WTC11 (cell line): ENCODE data around the gene TRAF3IP1. TPM values are rescaled to one million over a fixed set of nuclear protein-coding genes. Genes with fewer than 3 reads are reported as not detected.
"Not testable (repeated sequence)": the region's sequence is repeated elsewhere in the genome, so short reads cannot be mapped to it uniquely, and the experiment has no call there.

Source experiments
- ATAC-seq: fragments of 200-7000 bp; cut with Tn5 transposase; 2 replicates; pipeline ENCODE4 v1.10.0; 2021; ENCODE audit warnings: mild to moderate bottlenecking, moderate library complexity
- CTCF ChIA-PET: fragments of 300-600 bp; sonication (Branson Sonifier 250); formaldehyde crosslinking; loops from one replicate; lab custom pipeline; 2021; ENCODE audit warnings: antibody characterized with exemption; lab: Charles Lee
- POLR2A ChIA-PET: fragments of 350-600 bp; sonication (Branson Sonifier 250); formaldehyde crosslinking; loops from one replicate; lab custom pipeline; 2021; ENCODE audit warnings: antibody characterized with exemption; lab: Charles Lee
- DNase-seq: peaks from one replicate; pipeline ENCODE4 v3.0.0; 2021; ENCODE audit warnings: low spot score
- H3K27ac Mint-ChIP-seq: 2 replicates; pipeline ENCODE4 v1.8.0; 2021; ENCODE audit warnings: mixed read lengths
- H3K27me3 Mint-ChIP-seq: 2 replicates; pipeline ENCODE4 v1.8.0; 2021; ENCODE audit warnings: low read depth, mild to moderate bottlenecking, moderate library complexity, mixed read lengths
- H3K36me3 Mint-ChIP-seq: 2 replicates; pipeline ENCODE4 v1.8.0; 2021; ENCODE audit warnings: mixed read lengths
- H3K4me1 Mint-ChIP-seq: 2 replicates; pipeline ENCODE4 v1.8.0; 2022; ENCODE audit warnings: mixed read lengths
- H3K4me3 Mint-ChIP-seq: 2 replicates; pipeline ENCODE4 v1.8.0; 2021; ENCODE audit warnings: mild to moderate bottlenecking, moderate library complexity, mixed read lengths
- H3K9me3 Mint-ChIP-seq: 2 replicates; pipeline ENCODE4 v1.8.0; 2021; ENCODE audit warnings: mixed read lengths
- CREB1 ChIP-seq: sonication (generic); formaldehyde crosslinking; IDR thresholded peaks from 2 replicates; pipeline ENCODE4 v1.8.0; 2023; ENCODE audit warnings: mild to moderate bottlenecking, missing genetic modification reagents
- ESRRA ChIP-seq: sonication (generic); formaldehyde crosslinking; IDR thresholded peaks from 2 replicates; pipeline ENCODE4 v1.8.1; 2022; ENCODE audit warnings: mild to moderate bottlenecking, missing genetic modification reagents, borderline replicate concordance
- NR1H2 ChIP-seq: sonication (generic); formaldehyde crosslinking; IDR thresholded peaks from 2 replicates; pipeline ENCODE4 v1.9.0; 2021; ENCODE audit warnings: mild to moderate bottlenecking, moderate library complexity, missing genetic modification reagents
- OVOL2 ChIP-seq: fragments of 250-450 bp; sonication (Bioruptor Pico); IDR thresholded peaks from 2 replicates; pipeline ENCODE4 v1.9.0; 2021; ENCODE audit warnings: mild to moderate bottlenecking, borderline replicate concordance
- PRRX2 ChIP-seq: fragments of 250-450 bp; sonication (Bioruptor Pico); IDR thresholded peaks from 2 replicates; pipeline ENCODE4 v1.8.0; 2021; ENCODE audit warnings: mild to moderate bottlenecking
- RORB ChIP-seq: fragments of 250-450 bp; sonication (Bioruptor Pico); IDR thresholded peaks from 2 replicates; pipeline ENCODE4 v1.9.0; 2021; ENCODE audit warnings: mild to moderate bottlenecking
- SMAD4 ChIP-seq: sonication (generic); formaldehyde crosslinking; IDR thresholded peaks from 2 replicates; pipeline ENCODE4 v1.8.0; 2022; ENCODE audit warnings: mild to moderate bottlenecking, missing genetic modification reagents
- TCF7 ChIP-seq: sonication (generic); formaldehyde crosslinking; IDR thresholded peaks from 2 replicates; pipeline ENCODE4 v1.8.0; 2022; ENCODE audit warnings: mild to moderate bottlenecking, low read depth, missing genetic modification reagents, moderate library complexity
- TEAD4 ChIP-seq: sonication (generic); formaldehyde crosslinking; IDR thresholded peaks from 2 replicates; pipeline ENCODE4 v1.8.0; 2022; ENCODE audit warnings: mild to moderate bottlenecking, missing genetic modification reagents
- TP53 ChIP-seq: sonication (generic); formaldehyde crosslinking; IDR thresholded peaks from 2 replicates; pipeline ENCODE4 v1.8.1; 2023; ENCODE audit warnings: mild to moderate bottlenecking, missing genetic modification reagents
- ZNF671 ChIP-seq: fragments of 250-450 bp; sonication (Bioruptor Pico); IDR thresholded peaks from 2 replicates; pipeline ENCODE4 v1.8.0; 2021; ENCODE audit warnings: mild to moderate bottlenecking
- total RNA-seq: library from RNA; stranded (reverse); gene quantifications from 3 replicates; pipeline ENCODE4 v1.2.3, GENCODE V29; 2021
- TF ChIP-seq, protein P1 (sequence below): sonication (generic); formaldehyde crosslinking; IDR thresholded peaks from 2 replicates; pipeline ENCODE4 v1.8.1; 2022; ENCODE audit warnings: mild to moderate bottlenecking, moderate library complexity, missing genetic modification reagents
- TF ChIP-seq, protein P2 (sequence below): fragments of 250-450 bp; sonication (Bioruptor Pico); IDR thresholded peaks from 2 replicates; pipeline ENCODE4 v1.9.0; 2021; ENCODE audit warnings: moderate library complexity, mild to moderate bottlenecking, inconsistent platforms, borderline replicate concordance
- TF ChIP-seq, protein P3 (sequence below): fragments of 250-450 bp; sonication (Bioruptor Pico); IDR thresholded peaks from 2 replicates; pipeline ENCODE4 v1.9.0; 2021; ENCODE audit warnings: mild to moderate bottlenecking
- TF ChIP-seq, protein P4 (sequence below): sonication (generic); formaldehyde crosslinking; IDR thresholded peaks from 2 replicates; pipeline ENCODE4 v1.8.1; 2022; ENCODE audit warnings: low read depth, missing genetic modification reagents, borderline replicate concordance
- TF ChIP-seq, protein P5 (sequence below): sonication (generic); formaldehyde crosslinking; IDR thresholded peaks from 2 replicates; pipeline ENCODE4 v1.8.0; 2023; ENCODE audit warnings: missing genetic modification reagents, mild to moderate bottlenecking, borderline replicate concordance
- TF ChIP-seq, protein P6 (sequence below): sonication (generic); formaldehyde crosslinking; IDR thresholded peaks from 2 replicates; pipeline ENCODE4 v1.8.0; 2022; ENCODE audit warnings: missing genetic modification reagents

TRAF3IP1 gene
- total RNA-seq, 1 experiment from 2014 or later: 18.7 TPM

DNA sequence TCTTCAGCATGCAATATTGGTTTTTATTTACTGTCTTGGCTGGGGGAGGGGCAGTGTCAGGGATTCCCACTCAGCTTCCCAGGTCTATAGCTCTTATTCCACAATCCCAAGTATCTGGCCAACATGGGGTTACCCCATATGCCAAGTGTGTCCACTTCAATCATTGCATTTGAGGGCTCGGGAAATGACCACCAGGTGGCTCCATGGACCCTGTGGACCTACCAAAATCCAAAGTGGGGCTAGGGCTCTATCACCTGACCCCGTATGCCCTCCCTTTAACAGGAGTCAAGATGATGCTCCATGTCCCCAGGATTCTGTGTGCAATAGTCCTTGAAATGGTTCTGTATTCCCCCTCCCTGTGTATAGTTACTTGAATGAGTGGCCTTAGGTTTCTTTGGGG lies 12.1 kb upstream of the TRAF3IP1 start:
- peak; percentile 49 for DNase-seq
- no peaks in the 10 kb centered on the region for H3K36me3 Mint-ChIP-seq
- H3K27me3 Mint-ChIP-seq: no peaks in the 10 kb centered on the region
- POLR2A ChIA-PET: no interaction called here
- CTCF ChIA-PET: interaction anchor here (1.2 to 1.6 kb wide), 3 partner anchors 10 to 45 kb away, joined by 3 to 5 read pairs (median 3); partner anchors contain the start of gene PER2
- H3K9me3 Mint-ChIP-seq: no peaks in the 10 kb centered on the region
- TF ChIP-seq, protein P1, sequence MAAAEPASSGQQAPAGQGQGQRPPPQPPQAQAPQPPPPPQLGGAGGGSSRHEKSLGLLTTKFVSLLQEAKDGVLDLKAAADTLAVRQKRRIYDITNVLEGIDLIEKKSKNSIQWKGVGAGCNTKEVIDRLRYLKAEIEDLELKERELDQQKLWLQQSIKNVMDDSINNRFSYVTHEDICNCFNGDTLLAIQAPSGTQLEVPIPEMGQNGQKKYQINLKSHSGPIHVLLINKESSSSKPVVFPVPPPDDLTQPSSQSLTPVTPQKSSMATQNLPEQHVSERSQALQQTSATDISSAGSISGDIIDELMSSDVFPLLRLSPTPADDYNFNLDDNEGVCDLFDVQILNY (CRISPR knock-in tag): no peak
- TF ChIP-seq, protein P2, sequence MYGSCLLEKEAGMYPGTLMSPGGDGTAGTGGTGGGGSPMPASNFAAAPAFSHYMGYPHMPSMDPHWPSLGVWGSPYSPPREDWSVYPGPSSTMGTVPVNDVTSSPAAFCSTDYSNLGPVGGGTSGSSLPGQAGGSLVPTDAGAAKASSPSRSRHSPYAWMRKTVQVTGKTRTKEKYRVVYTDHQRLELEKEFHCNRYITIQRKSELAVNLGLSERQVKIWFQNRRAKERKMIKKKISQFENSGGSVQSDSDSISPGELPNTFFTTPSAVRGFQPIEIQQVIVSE (CRISPR knock-in tag): no peak
- TF ChIP-seq PRRX2 (CRISPR knock-in tag): no peak
- TF ChIP-seq TEAD4: no peak
- TF ChIP-seq ZNF671: no peak
- ATAC-seq: peak; percentile 64
- H3K4me1 Mint-ChIP-seq: no peaks in the 10 kb centered on the region; the same call in 1 of the 2 replicates
- no peak overlapping the region for H3K4me3 Mint-ChIP-seq
- H3K27ac Mint-ChIP-seq: no peak overlapping the region

DNA sequence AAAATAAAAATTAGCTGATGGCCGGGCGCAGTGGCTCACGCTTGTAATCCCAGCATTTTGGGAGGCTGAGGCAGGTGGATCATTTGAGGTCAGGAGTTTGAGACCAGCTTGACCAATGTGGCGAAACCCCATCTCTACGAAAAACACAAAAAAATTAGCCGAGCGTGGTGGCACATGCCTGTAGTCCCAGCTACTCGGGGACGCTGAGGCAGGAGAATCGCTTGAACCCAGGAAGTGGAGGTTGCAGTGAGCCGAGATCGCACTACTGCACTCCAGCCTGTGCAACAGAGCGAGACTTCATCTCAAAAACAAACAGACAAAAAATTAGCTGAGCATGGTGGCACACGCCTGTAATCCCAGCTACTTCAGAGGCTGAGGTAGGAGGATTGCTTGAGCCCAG lies 9.6 kb upstream of the TRAF3IP1 start:
- CTCF ChIA-PET: interaction anchor here (1.3 kb wide), 1 partner anchor 48 kb away, joined by 5 read pairs; no protein-coding TSS in a partner anchor
- H3K4me1 Mint-ChIP-seq, DNase-seq, H3K27me3 Mint-ChIP-seq, ATAC-seq, H3K36me3 Mint-ChIP-seq, H3K4me3 Mint-ChIP-seq, H3K9me3 Mint-ChIP-seq, POLR2A ChIA-PET, H3K27ac Mint-ChIP-seq: not testable (repeated sequence)

DNA sequence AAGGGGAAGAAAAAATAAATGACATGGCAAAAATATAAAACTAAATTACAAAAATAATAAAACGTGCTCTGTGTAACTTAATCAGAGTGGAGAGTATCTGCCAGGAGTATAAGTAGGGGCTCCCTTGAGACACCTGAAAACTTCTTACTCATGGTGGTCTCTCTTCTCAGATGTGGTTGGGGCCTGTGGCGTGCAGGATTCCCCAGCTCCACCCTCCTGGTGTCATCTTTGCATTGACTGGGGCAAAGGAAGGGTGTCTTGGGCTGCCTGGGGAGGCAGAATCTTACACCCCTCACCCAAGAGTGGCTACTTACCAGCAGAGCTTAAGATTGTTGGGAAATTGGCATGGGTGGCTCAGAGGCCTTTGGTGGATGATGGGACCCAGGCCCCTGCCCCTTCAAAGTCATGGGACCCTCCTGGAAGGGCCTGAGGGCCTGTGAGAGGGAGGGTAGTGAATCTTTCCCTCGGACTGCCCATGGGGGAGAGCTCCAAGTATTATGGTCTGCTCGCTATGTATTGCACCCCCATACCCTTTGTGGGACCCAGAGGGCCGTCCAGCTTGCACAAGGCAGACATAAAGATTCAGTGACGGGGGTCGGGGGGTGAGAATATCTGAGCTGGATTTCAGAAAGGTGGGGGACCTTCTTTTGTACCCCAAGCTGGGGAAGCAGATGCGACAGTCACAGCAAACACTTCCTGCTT lies 6.9 kb upstream of the TRAF3IP1 start:
- ChIA-PET POLR2A (no interaction called here), CTCF (interaction anchor here (1.8 kb wide), 1 partner anchor 50 kb away, joined by 6 read pairs; no protein-coding TSS in a partner anchor)
- no peak overlapping the region for H3K27ac Mint-ChIP-seq
- no peak overlapping the region for H3K4me3 Mint-ChIP-seq
- ATAC-seq (no peak), DNase-seq (no peak)
- no peaks in the 10 kb centered on the region for H3K36me3 Mint-ChIP-seq
- no peaks in the 10 kb centered on the region for H3K9me3 Mint-ChIP-seq
- H3K27me3 Mint-ChIP-seq: peaks cover 4% of the 10 kb centered on the region
- no peaks in the 10 kb centered on the region for H3K4me1 Mint-ChIP-seq
- TF ChIP-seq RORB (CRISPR knock-in tag) (no peak), OVOL2 (CRISPR knock-in tag) (no peak), ESRRA (CRISPR knock-in tag) (no peak), NR1H2 (CRISPR knock-in tag) (no peak), TP53 (CRISPR knock-in tag) (no peak), CREB1 (no peak), TCF7 (CRISPR knock-in tag) (no peak), SMAD4 (CRISPR knock-in tag) (no peak)
- TF ChIP-seq, protein P3, sequence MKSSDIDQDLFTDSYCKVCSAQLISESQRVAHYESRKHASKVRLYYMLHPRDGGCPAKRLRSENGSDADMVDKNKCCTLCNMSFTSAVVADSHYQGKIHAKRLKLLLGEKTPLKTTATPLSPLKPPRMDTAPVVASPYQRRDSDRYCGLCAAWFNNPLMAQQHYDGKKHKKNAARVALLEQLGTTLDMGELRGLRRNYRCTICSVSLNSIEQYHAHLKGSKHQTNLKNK (CRISPR knock-in tag): no peak
- TF ChIP-seq, protein P4, sequence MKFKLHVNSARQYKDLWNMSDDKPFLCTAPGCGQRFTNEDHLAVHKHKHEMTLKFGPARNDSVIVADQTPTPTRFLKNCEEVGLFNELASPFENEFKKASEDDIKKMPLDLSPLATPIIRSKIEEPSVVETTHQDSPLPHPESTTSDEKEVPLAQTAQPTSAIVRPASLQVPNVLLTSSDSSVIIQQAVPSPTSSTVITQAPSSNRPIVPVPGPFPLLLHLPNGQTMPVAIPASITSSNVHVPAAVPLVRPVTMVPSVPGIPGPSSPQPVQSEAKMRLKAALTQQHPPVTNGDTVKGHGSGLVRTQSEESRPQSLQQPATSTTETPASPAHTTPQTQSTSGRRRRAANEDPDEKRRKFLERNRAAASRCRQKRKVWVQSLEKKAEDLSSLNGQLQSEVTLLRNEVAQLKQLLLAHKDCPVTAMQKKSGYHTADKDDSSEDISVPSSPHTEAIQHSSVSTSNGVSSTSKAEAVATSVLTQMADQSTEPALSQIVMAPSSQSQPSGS: no peak
- TF ChIP-seq, protein P5, sequence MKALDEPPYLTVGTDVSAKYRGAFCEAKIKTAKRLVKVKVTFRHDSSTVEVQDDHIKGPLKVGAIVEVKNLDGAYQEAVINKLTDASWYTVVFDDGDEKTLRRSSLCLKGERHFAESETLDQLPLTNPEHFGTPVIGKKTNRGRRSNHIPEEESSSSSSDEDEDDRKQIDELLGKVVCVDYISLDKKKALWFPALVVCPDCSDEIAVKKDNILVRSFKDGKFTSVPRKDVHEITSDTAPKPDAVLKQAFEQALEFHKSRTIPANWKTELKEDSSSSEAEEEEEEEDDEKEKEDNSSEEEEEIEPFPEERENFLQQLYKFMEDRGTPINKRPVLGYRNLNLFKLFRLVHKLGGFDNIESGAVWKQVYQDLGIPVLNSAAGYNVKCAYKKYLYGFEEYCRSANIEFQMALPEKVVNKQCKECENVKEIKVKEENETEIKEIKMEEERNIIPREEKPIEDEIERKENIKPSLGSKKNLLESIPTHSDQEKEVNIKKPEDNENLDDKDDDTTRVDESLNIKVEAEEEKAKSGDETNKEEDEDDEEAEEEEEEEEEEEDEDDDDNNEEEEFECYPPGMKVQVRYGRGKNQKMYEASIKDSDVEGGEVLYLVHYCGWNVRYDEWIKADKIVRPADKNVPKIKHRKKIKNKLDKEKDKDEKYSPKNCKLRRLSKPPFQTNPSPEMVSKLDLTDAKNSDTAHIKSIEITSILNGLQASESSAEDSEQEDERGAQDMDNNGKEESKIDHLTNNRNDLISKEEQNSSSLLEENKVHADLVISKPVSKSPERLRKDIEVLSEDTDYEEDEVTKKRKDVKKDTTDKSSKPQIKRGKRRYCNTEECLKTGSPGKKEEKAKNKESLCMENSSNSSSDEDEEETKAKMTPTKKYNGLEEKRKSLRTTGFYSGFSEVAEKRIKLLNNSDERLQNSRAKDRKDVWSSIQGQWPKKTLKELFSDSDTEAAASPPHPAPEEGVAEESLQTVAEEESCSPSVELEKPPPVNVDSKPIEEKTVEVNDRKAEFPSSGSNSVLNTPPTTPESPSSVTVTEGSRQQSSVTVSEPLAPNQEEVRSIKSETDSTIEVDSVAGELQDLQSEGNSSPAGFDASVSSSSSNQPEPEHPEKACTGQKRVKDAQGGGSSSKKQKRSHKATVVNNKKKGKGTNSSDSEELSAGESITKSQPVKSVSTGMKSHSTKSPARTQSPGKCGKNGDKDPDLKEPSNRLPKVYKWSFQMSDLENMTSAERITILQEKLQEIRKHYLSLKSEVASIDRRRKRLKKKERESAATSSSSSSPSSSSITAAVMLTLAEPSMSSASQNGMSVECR (CRISPR knock-in tag): no peak
- TF ChIP-seq, protein P2 (CRISPR knock-in tag): no peak
- TF ChIP-seq, protein P6, sequence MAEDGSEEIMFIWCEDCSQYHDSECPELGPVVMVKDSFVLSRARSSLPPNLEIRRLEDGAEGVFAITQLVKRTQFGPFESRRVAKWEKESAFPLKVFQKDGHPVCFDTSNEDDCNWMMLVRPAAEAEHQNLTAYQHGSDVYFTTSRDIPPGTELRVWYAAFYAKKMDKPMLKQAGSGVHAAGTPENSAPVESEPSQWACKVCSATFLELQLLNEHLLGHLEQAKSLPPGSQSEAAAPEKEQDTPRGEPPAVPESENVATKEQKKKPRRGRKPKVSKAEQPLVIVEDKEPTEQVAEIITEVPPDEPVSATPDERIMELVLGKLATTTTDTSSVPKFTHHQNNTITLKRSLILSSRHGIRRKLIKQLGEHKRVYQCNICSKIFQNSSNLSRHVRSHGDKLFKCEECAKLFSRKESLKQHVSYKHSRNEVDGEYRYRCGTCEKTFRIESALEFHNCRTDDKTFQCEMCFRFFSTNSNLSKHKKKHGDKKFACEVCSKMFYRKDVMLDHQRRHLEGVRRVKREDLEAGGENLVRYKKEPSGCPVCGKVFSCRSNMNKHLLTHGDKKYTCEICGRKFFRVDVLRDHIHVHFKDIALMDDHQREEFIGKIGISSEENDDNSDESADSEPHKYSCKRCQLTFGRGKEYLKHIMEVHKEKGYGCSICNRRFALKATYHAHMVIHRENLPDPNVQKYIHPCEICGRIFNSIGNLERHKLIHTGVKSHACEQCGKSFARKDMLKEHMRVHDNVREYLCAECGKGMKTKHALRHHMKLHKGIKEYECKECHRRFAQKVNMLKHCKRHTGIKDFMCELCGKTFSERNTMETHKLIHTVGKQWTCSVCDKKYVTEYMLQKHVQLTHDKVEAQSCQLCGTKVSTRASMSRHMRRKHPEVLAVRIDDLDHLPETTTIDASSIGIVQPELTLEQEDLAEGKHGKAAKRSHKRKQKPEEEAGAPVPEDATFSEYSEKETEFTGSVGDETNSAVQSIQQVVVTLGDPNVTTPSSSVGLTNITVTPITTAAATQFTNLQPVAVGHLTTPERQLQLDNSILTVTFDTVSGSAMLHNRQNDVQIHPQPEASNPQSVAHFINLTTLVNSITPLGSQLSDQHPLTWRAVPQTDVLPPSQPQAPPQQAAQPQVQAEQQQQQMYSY (CRISPR knock-in tag): no peak
